Measurements from ENCODE around the gene BRICD5.

The BRICD5 gene

GRCh38 chr16:2174396-2175131, 36.1 kb downstream of the BRICD5 start:
- H3K4me1 ChIP-seq (ENCODE audit: control insufficient read depth, insufficient read depth, low read length), result peaks cover 2% of the 10 kb centered on the region; the same call in 1 of the 2 replicates
- no peak overlapping the region for H3K4me3 ChIP-seq (ENCODE audit: low read length)
- peaks cover 68% of the 10 kb centered on the region for H3K36me3 ChIP-seq (ENCODE audit: control insufficient read depth, insufficient read depth, low read length)
- H3K27me3 ChIP-seq (ENCODE audit: control insufficient read depth, insufficient read depth, low read length), result no peaks in the 10 kb centered on the region
- DNase-seq (ENCODE audit: low read depth, low spot score), result no peak
- H3K9me3 ChIP-seq (ENCODE audit: control insufficient read depth, insufficient read depth, low read length), result no peaks in the 10 kb centered on the region
- WGBS (ENCODE audit: insufficient coverage, insufficient read length), result no CpG with 5 or more reads among the region's 21 CpGs
- H3K27ac ChIP-seq (ENCODE audit: low read length), result no peak overlapping the region

GRCh38 chr16:2173916-2174315, 36.7 kb downstream of the BRICD5 start:
- no peak overlapping the region for H3K27ac ChIP-seq (ENCODE audit: low read length)
- DNase-seq (ENCODE audit: low read depth, low spot score), result no peak
- peaks cover 71% of the 10 kb centered on the region for H3K36me3 ChIP-seq (ENCODE audit: control insufficient read depth, insufficient read depth, low read length)
- WGBS (ENCODE audit: insufficient coverage, insufficient read length), result no CpG with 5 or more reads among the region's 4 CpGs
- H3K4me3 ChIP-seq (ENCODE audit: low read length), result no peak overlapping the region
- H3K27me3 ChIP-seq (ENCODE audit: control insufficient read depth, insufficient read depth, low read length), result no peaks in the 10 kb centered on the region
- no peaks in the 10 kb centered on the region for H3K9me3 ChIP-seq (ENCODE audit: control insufficient read depth, insufficient read depth, low read length)
- no peaks in the 10 kb centered on the region; the same call in 1 of the 2 replicates for H3K4me1 ChIP-seq (ENCODE audit: control insufficient read depth, insufficient read depth, low read length)

DNA sequence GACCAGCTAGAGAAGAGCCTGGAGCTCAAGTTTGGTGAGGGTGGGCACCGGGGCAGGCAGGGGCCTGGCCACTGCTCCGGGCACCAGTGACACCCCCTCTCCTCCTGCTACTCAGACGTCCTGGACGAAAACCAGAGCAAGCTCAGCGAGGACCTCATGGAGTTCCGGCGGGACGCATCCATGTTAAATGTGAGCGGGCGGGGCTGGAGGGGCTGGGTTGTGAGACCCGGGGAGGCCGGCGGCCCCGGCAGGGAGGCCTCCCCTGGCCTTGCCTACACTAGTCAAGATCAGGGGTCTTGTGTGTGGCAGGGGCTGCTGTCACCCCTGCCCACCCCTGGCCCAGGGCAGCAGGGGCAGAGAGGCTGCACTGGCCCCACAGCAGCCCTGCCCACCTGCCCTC, 37.3 kb downstream of the BRICD5 start:
- Histone ChIP-seq H3K36me3 (ENCODE audit: control insufficient read depth, insufficient read depth, low read length) (peaks cover 75% of the 10 kb centered on the region), H3K27ac (ENCODE audit: low read length) (no peak overlapping the region), H3K4me1 (ENCODE audit: control insufficient read depth, insufficient read depth, low read length) (no peaks in the 10 kb centered on the region; the same call in 1 of the 2 replicates), H3K9me3 (ENCODE audit: control insufficient read depth, insufficient read depth, low read length) (no peaks in the 10 kb centered on the region), H3K27me3 (ENCODE audit: control insufficient read depth, insufficient read depth, low read length) (no peaks in the 10 kb centered on the region), H3K4me3 (ENCODE audit: low read length) (no peak overlapping the region)
- no peak for DNase-seq (ENCODE audit: low read depth, low spot score)
- WGBS (ENCODE audit: insufficient coverage, insufficient read length), result no CpG with 5 or more reads among the region's 14 CpGs

DNA sequence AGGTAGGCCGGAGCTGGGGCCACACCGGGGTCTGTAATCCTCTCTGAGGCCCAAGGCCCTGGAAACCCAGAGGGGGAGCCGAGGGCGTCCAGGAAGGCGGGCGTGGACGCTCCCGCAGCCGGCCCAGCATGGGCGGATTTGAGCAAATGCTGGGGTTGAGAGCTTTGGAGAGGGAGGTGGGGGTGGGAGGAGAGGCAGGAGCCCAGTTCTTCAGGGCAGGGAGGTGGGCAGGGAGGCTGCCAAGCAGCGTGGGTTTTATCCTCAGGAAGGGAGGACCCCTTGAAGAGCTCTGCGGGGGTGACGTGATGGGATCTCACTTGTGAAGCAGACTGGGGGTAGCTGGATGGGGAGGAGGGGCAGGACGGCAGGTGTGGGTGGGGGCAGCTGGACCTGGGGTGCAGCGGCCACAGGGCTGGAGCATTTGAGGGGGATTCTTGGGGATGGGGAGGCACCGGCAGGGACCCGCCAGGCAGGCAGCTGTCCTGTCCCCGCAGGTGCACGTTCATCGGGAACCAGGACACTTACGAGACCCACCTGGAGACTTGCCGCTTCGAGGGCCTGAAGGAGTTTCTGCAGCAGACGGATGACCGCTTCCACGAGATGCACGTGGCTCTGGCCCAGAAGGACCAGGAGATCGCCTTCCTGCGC, 37.9 kb downstream of the BRICD5 start:
- Histone ChIP-seq H3K27ac (ENCODE audit: low read length) (no peak overlapping the region), H3K9me3 (ENCODE audit: control insufficient read depth, insufficient read depth, low read length) (no peaks in the 10 kb centered on the region), H3K36me3 (ENCODE audit: control insufficient read depth, insufficient read depth, low read length) (peaks cover 79% of the 10 kb centered on the region), H3K27me3 (ENCODE audit: control insufficient read depth, insufficient read depth, low read length) (no peaks in the 10 kb centered on the region), H3K4me3 (ENCODE audit: low read length) (no peak overlapping the region), H3K4me1 (ENCODE audit: control insufficient read depth, insufficient read depth, low read length) (no peaks in the 10 kb centered on the region; the same call in 1 of the 2 replicates)
- WGBS (ENCODE audit: insufficient coverage, insufficient read length), result no CpG with 5 or more reads among the region's 29 CpGs
- no peak for DNase-seq (ENCODE audit: low read depth, low spot score)

- no CpG with 5 or more reads among the region's 28 CpGs for WGBS (ENCODE audit: insufficient coverage, insufficient read length)
Measured at GRCh38 chr16:2171601-2172178, 39.0 kb downstream of the BRICD5 start.

GRCh38 chr16:2170587-2171435, 39.9 kb downstream of the BRICD5 start:
- no peak overlapping the region for H3K27ac ChIP-seq (ENCODE audit: low read length)
- no peak overlapping the region for H3K4me3 ChIP-seq (ENCODE audit: low read length)
- no peaks in the 10 kb centered on the region; the same call in 1 of the 2 replicates for H3K4me1 ChIP-seq (ENCODE audit: control insufficient read depth, insufficient read depth, low read length)
- no peaks in the 10 kb centered on the region for H3K27me3 ChIP-seq (ENCODE audit: control insufficient read depth, insufficient read depth, low read length)
- no CpG with 5 or more reads among the region's 47 CpGs for WGBS (ENCODE audit: insufficient coverage, insufficient read length)
- DNase-seq (ENCODE audit: low read depth, low spot score), result no peak
- peaks cover 72% of the 10 kb centered on the region for H3K36me3 ChIP-seq (ENCODE audit: control insufficient read depth, insufficient read depth, low read length)
- no peaks in the 10 kb centered on the region for H3K9me3 ChIP-seq (ENCODE audit: control insufficient read depth, insufficient read depth, low read length)

More at GRCh38 chr16:2171601-2172178, 39.0 kb downstream of the BRICD5 start:
- Histone ChIP-seq H3K27me3 (ENCODE audit: control insufficient read depth, insufficient read depth, low read length) (no peaks in the 10 kb centered on the region), H3K4me1 (ENCODE audit: control insufficient read depth, insufficient read depth, low read length) (no peaks in the 10 kb centered on the region; the same call in 1 of the 2 replicates), H3K27ac (ENCODE audit: low read length) (no peak overlapping the region), H3K36me3 (ENCODE audit: control insufficient read depth, insufficient read depth, low read length) (peaks cover 77% of the 10 kb centered on the region), H3K9me3 (ENCODE audit: control insufficient read depth, insufficient read depth, low read length) (no peaks in the 10 kb centered on the region), H3K4me3 (ENCODE audit: low read length) (no peak overlapping the region)
- DNase-seq (ENCODE audit: low read depth, low spot score), result no peak

DNA sequence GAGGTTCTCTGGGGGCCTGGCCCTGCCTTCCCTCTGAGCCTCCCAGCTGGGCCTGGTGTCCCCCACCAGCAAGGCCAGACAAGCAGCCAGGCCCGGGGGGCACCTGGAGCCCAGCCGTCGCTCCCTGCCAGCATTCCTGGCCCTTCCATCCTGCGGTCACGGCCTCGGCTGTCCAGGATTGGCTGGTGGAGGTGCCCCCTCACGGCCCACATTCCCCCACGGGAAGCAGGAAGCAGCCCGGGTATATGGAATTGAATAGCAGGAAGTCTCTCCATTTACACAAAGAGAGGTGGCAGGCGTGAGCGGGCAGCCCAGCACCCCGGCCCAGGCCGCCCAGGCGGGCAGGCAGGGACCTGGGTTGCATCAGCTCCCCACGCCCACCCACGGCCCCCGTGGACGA, 40.6 kb downstream of the BRICD5 start:
- peaks cover 69% of the 10 kb centered on the region for H3K36me3 ChIP-seq (ENCODE audit: control insufficient read depth, insufficient read depth, low read length)
- H3K27ac ChIP-seq (ENCODE audit: low read length), result no peak overlapping the region
- no peaks in the 10 kb centered on the region for H3K27me3 ChIP-seq (ENCODE audit: control insufficient read depth, insufficient read depth, low read length)
- DNase-seq (ENCODE audit: low read depth, low spot score), result no peak
- H3K4me3 ChIP-seq (ENCODE audit: low read length), result no peak overlapping the region
- no CpG with 5 or more reads among the region's 18 CpGs for WGBS (ENCODE audit: insufficient coverage, insufficient read length)
- H3K9me3 ChIP-seq (ENCODE audit: control insufficient read depth, insufficient read depth, low read length), result no peaks in the 10 kb centered on the region
- H3K4me1 ChIP-seq (ENCODE audit: control insufficient read depth, insufficient read depth, low read length), result no peaks in the 10 kb centered on the region; the same call in 1 of the 2 replicates

GRCh38 chr16:2167068-2167638, 43.5 kb downstream of the BRICD5 start:
- Histone ChIP-seq H3K36me3 (ENCODE audit: control insufficient read depth, insufficient read depth, low read length) (peaks cover 48% of the 10 kb centered on the region), H3K4me3 (ENCODE audit: low read length) (no peak overlapping the region), H3K4me1 (ENCODE audit: control insufficient read depth, insufficient read depth, low read length) (no peaks in the 10 kb centered on the region), H3K27ac (ENCODE audit: low read length) (no peak overlapping the region), H3K27me3 (ENCODE audit: control insufficient read depth, insufficient read depth, low read length) (no peaks in the 10 kb centered on the region), H3K9me3 (ENCODE audit: control insufficient read depth, insufficient read depth, low read length) (no peaks in the 10 kb centered on the region)
- no CpG with 5 or more reads among the region's 18 CpGs for WGBS (ENCODE audit: insufficient coverage, insufficient read length)
- DNase-seq (ENCODE audit: low read depth, low spot score), result no peak

GRCh38 chr16:2166263-2167067, 44.2 kb downstream of the BRICD5 start:
- no peaks in the 10 kb centered on the region for H3K4me1 ChIP-seq (ENCODE audit: control insufficient read depth, insufficient read depth, low read length)
- no peak overlapping the region for H3K27ac ChIP-seq (ENCODE audit: low read length)
- H3K36me3 ChIP-seq (ENCODE audit: control insufficient read depth, insufficient read depth, low read length), result peaks cover 43% of the 10 kb centered on the region
- H3K27me3 ChIP-seq (ENCODE audit: control insufficient read depth, insufficient read depth, low read length), result no peaks in the 10 kb centered on the region
- no CpG with 5 or more reads among the region's 17 CpGs for WGBS (ENCODE audit: insufficient coverage, insufficient read length)
- no peak for DNase-seq (ENCODE audit: low read depth, low spot score)
- no peaks in the 10 kb centered on the region for H3K9me3 ChIP-seq (ENCODE audit: control insufficient read depth, insufficient read depth, low read length)
- no peak overlapping the region for H3K4me3 ChIP-seq (ENCODE audit: low read length)

Data from iPS DF 6.9 (cell line).